Activated CD4-positive, alpha-beta T cell treated with anti-CD3 and anti-CD28 coated beads for 36 hours (primary cell): ENCODE data around the gene ADAM22. TPM values are rescaled to one million over a fixed set of nuclear protein-coding genes. Genes with fewer than 3 reads are reported as not detected.

ENCODE experiments used
- ATAC-seq: fragments of 200-7000 bp; cut with Tn5 transposase; one replicate; pipeline ENCODE4 v1.10.0; 2021; ENCODE audit warnings: mild to moderate bottlenecking, moderate library complexity
- CTCF ChIA-PET: fragments of 350-600 bp; sonication (Branson Sonifier 250); formaldehyde crosslinking; loops from one replicate; lab custom pipeline; 2021; ENCODE audit warnings: antibody characterized with exemption; lab: Charles Lee
- POLR2A ChIA-PET: fragments of 350-600 bp; sonication (Branson Sonifier 250); formaldehyde crosslinking; loops from one replicate; lab custom pipeline; 2021; ENCODE audit warnings: antibody characterized with exemption, inconsistent platforms; lab: Charles Lee
- DNase-seq: peaks from one replicate; pipeline ENCODE4 v3.0.0-alpha.2; 2020
- H3K27ac Mint-ChIP-seq: one replicate; pipeline ENCODE4 v1.8.0; 2021; ENCODE audit warnings: mixed read lengths
- H3K27me3 Mint-ChIP-seq: one replicate; pipeline ENCODE4 v1.8.0; 2021; ENCODE audit warnings: mixed read lengths
- H3K36me3 Mint-ChIP-seq: one replicate; pipeline ENCODE4 v1.8.0; 2021; ENCODE audit warnings: low read depth, mixed read lengths
- H3K4me1 Mint-ChIP-seq: one replicate; pipeline ENCODE4 v1.8.0; 2021; ENCODE audit warnings: mixed read lengths
- H3K4me3 Mint-ChIP-seq: one replicate; pipeline ENCODE4 v1.8.0; 2021; ENCODE audit warnings: mild to moderate bottlenecking, moderate library complexity, mixed read lengths
- H3K9me3 Mint-ChIP-seq: one replicate; pipeline ENCODE4 v1.8.0; 2021; ENCODE audit warnings: low read depth, mixed read lengths
- intact Hi-C, 2 experiments: fragments of 100-400 bp; cut with DNase I in 1 of 2; cut with micrococcal nuclease in 1 of 2; formaldehyde crosslinking; loops; one replicate each; pipeline versions ENCODE4 v1.14.2 to v1.15.1; 2022 to 2024; cut with DNase I, micrococcal nuclease
- total RNA-seq, 2 experiments: library from RNA; stranded (reverse); gene quantifications; one replicate each; pipeline ENCODE4 v1.2.3, GENCODE V29; 2021

ADAM22 gene
- total RNA-seq, 2 experiments from 2014 or later, result 1.1 to 1.8 TPM

DNA sequence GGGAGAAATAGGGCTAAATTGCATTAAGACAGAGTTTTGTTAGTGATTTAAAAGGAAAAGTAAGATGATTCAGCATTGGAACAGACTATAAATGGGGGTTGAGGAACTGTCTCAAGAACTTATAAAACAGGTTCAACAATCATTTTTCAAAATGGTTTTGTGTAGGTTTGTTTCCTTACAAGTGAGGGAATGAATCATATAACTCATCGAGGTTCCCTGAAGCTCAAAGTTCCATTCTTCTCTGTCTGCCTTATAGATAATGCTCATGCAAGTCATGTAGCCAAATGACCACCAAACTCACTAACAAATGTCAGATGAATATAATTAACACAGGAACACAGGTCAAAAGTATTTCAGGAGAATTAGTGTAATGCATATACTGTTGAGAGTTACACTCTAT lies 27.7 kb downstream of the ADAM22 start:
- Mint-ChIP-seq H3K9me3 (no peaks in the 10 kb centered on the region), H3K4me1 (no peaks in the 10 kb centered on the region), H3K36me3 (no peaks in the 10 kb centered on the region), H3K4me3 (no peak overlapping the region), H3K27me3 (no peaks in the 10 kb centered on the region), H3K27ac (no peak overlapping the region)
- no peak for ATAC-seq
- DNase-seq, result no peak
- intact Hi-C loops, result no loop called here
- CTCF ChIA-PET, result no interaction called here
- POLR2A ChIA-PET, result no interaction called here

DNA sequence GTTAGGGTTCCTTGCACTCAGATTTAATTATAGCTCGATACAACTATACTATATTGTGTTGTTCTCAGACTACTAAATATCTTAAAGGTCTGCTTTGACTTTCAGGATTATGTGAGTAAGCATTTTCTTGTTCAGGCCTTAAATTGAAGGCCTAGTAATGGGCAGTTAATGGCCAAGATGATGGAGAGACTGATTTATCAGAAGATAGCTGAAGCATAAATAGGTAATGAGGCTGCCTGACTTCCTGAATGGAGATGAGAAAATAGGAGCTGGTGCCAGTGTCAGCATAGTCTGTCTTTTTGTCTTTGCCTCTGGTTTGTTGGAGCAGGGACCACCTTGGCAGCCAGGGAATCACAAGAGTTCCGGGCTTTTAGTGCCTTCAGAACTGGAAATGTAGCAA lies 32.2 kb downstream of the ADAM22 start:
- DNase-seq (no peak), ATAC-seq (no peak)
- Mint-ChIP-seq H3K4me1 (no peaks in the 10 kb centered on the region), H3K36me3 (no peaks in the 10 kb centered on the region), H3K27me3 (no peaks in the 10 kb centered on the region), H3K4me3 (no peak overlapping the region), H3K27ac (no peak overlapping the region), H3K9me3 (no peaks in the 10 kb centered on the region)
- ChIA-PET POLR2A (interaction anchor here (0.6 kb wide), 1 partner anchor 757 kb away, joined by 3 read pairs; no protein-coding TSS in a partner anchor), CTCF (interaction anchor here (1.0 kb wide), 2 partner anchors 10 to 31 kb away, joined by 3 read pairs; no protein-coding TSS in a partner anchor)
- intact Hi-C loops, result no loop called here

DNA sequence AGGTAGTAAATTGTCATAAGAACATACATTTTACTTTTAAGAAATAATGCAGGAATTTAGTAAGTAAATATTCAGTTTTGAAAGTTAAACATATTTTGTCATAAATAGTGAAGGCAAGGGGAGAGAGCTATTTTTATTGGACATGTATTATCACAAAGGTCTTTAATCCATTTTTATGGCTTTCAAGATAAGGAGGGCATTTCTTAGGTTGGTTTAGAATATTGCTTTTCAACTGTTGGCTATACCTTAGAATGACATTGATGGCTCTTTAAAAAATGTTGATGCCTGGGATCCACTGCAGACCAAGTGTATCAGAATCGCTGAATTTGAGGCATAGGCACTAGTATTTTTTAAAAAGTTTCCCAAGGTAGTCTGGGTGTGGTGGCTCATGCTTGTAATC lies 34.0 kb downstream of the ADAM22 start:
- no peak overlapping the region for H3K4me3 Mint-ChIP-seq
- no peaks in the 10 kb centered on the region for H3K36me3 Mint-ChIP-seq
- no peak overlapping the region for H3K27ac Mint-ChIP-seq
- DNase-seq, result no peak
- H3K27me3 Mint-ChIP-seq, result no peaks in the 10 kb centered on the region
- intact Hi-C loops, result no loop called here
- no peaks in the 10 kb centered on the region for H3K4me1 Mint-ChIP-seq
- CTCF ChIA-PET, result no interaction called here
- ATAC-seq, result no peak
- H3K9me3 Mint-ChIP-seq, result no peaks in the 10 kb centered on the region
- POLR2A ChIA-PET, result no interaction called here

DNA sequence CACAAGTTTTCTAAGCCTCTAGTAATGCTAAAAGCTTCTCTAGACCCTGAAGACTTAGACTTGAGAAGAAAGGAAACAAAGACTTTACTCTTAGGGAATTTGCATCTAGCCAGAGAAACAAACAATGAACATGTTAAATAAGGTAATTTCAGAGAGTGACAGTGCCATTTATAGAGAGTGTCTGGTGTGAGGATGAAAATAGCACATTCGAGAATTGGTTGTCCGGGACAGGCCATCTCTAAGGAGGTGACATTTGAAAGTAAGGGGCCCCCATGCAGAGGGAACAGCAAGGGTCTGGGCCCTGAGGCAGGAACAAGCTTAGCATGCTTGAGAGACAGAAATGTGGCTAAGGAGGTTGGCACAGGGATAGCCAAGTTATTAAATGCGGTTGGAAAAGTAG lies 48.1 kb downstream of the ADAM22 start:
- ChIA-PET POLR2A (no interaction called here), CTCF (no interaction called here)
- ATAC-seq, result no peak
- DNase-seq, result no peak
- no peaks in the 10 kb centered on the region for H3K9me3 Mint-ChIP-seq
- no peak overlapping the region for H3K27ac Mint-ChIP-seq
- H3K36me3 Mint-ChIP-seq, result no peaks in the 10 kb centered on the region
- intact Hi-C loops, result no loop called here
- no peak overlapping the region for H3K4me3 Mint-ChIP-seq
- no peaks in the 10 kb centered on the region for H3K4me1 Mint-ChIP-seq
- H3K27me3 Mint-ChIP-seq, result no peaks in the 10 kb centered on the region

DNA sequence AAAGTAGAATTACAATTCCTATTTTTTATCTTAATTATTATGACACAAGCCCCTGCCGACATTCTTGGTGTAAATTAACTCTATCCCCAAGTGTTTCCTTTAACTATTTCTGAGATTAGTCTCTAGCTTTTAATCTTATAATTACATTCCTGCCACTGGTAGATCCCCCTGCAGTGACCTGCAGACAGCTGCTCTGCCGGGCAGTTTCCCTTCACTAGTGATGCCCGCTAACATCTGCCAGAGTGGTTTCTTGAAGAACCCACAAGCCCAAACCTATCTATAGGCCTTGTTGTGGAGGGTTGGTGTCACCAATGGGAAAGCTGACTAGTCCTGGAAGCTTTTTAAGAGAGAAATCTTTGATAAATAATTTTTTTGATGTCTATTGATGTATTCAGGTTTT lies 50.0 kb downstream of the ADAM22 start:
- ChIA-PET CTCF (interaction anchor here (1.3 kb wide), 1 partner anchor 9 kb away, joined by 3 read pairs; no protein-coding TSS in a partner anchor), POLR2A (no interaction called here)
- DNase-seq, result no peak
- no peak for ATAC-seq
- Mint-ChIP-seq H3K27ac (no peak overlapping the region), H3K36me3 (no peaks in the 10 kb centered on the region), H3K27me3 (no peaks in the 10 kb centered on the region), H3K9me3 (no peaks in the 10 kb centered on the region), H3K4me3 (no peak overlapping the region), H3K4me1 (no peaks in the 10 kb centered on the region)
- intact Hi-C loops, result no loop called here

DNA sequence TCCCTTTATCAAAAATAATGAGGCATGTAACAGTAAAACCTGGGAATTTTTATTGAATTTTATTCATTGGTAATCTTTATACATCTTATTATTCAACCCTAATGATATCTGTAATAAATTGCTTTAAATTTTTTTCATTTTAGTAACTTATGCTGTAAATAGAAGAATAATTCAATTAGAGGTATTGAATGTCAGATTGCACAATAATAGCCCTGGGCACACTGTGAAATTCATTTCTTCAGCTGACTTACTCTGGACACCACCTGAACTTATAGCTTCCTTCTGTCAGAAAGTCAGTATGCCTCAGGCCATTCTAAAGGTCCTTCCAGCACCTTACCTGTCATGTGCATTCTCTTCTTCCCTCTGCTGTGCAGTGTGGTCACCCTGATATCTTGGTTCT lies 59.2 kb downstream of the ADAM22 start:
- ATAC-seq, result no peak
- ChIA-PET CTCF (interaction anchor here (1.1 kb wide), 1 partner anchor 9 kb away, joined by 3 read pairs; no protein-coding TSS in a partner anchor), POLR2A (no interaction called here)
- DNase-seq, result no peak
- intact Hi-C loops, result no loop called here
- Mint-ChIP-seq H3K4me1 (no peaks in the 10 kb centered on the region), H3K9me3 (no peaks in the 10 kb centered on the region), H3K27me3 (no peaks in the 10 kb centered on the region), H3K27ac (no peak overlapping the region), H3K36me3 (no peaks in the 10 kb centered on the region), H3K4me3 (no peak overlapping the region)

DNA sequence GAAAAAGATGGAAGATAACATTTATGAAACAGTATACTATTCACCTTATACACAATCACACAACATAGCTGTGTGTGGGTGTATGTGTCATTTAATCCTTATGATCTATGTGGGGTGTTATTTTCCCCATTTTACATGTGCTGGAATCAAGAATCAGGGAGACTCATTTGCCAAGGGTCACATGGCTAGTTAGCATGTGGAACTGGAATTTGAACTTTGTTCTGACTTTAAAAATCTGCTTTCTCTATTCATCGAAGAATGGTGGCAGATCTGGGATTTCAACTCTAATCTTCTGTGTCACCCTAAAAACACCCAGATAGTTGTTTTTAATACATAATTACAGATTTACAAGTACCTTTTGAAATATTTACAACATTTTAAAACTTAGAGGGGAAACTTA lies 65.2 kb downstream of the ADAM22 start:
- no peaks in the 10 kb centered on the region for H3K4me1 Mint-ChIP-seq
- ChIA-PET CTCF (no interaction called here), POLR2A (no interaction called here)
- H3K27ac Mint-ChIP-seq, result no peak overlapping the region
- H3K36me3 Mint-ChIP-seq, result no peaks in the 10 kb centered on the region
- DNase-seq, result no peak
- intact Hi-C loops, result no loop called here
- no peaks in the 10 kb centered on the region for H3K27me3 Mint-ChIP-seq
- no peak for ATAC-seq
- H3K4me3 Mint-ChIP-seq, result no peak overlapping the region
- H3K9me3 Mint-ChIP-seq, result no peaks in the 10 kb centered on the region

DNA sequence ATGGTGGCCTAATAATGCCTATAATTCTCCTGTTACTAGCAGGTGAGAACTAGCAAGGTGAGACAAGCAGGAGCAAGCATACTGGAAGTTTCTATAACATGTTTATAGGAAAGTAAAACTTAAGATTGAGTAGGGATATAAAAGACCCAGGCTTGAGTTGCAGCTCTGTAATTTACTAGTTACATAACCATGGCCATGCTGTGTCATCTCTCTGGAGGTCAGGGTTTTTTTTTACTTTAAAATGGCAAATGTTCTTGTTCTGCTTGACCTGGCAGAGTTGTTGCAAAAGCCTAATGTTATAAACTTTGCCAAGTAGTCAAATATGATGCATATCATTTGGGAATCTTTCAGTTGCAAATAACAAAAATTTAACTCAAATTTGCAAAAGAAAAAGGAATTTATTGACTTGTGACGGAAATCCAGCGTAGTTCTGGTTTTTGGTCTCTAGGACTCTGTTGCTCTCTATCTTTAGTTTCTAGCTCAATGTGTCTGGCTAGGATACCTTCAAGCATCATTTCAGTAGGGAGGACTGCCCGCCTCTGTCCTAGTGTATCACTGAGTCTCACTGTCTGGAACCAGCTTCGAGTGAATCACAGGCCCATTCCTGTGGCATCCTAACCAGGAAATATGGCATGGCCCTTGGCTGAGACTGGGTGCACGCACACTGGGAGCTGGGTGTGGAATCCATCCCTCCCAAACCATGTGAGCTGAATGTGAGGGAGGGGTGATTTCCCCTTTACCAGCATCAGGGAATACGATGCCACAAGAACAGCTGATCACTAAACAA lies 67.9 kb downstream of the ADAM22 start:
- no peak overlapping the region for H3K4me3 Mint-ChIP-seq
- DNase-seq (no peak), ATAC-seq (no peak)
- H3K27me3 Mint-ChIP-seq, result no peaks in the 10 kb centered on the region
- intact Hi-C loops, result no loop called here
- H3K36me3 Mint-ChIP-seq, result no peaks in the 10 kb centered on the region
- POLR2A ChIA-PET, result no interaction called here
- no peaks in the 10 kb centered on the region for H3K9me3 Mint-ChIP-seq
- no peak overlapping the region for H3K27ac Mint-ChIP-seq
- H3K4me1 Mint-ChIP-seq, result no peaks in the 10 kb centered on the region
- CTCF ChIA-PET, result no interaction called here

DNA sequence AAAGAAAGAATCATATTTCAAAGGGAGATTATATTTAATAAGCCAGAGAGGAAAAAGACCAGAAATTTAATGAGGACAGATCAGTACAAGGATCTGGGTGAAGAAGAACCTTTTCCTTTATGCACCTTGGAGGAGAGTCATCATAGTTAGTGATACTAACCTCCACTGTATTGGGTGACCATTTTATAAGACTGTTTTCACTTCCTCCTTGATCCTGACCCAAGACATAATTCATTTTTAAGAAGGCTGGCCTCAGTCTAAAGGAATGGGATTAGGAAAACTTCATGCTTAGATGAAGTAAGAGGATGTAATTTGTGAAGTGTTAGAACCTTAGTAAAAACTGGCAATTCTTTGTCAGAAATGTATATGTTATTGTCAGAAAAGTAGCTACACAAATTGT lies 68.6 kb downstream of the ADAM22 start:
- Mint-ChIP-seq H3K4me3 (no peak overlapping the region), H3K4me1 (no peaks in the 10 kb centered on the region), H3K36me3 (no peaks in the 10 kb centered on the region), H3K27me3 (no peaks in the 10 kb centered on the region), H3K27ac (no peak overlapping the region), H3K9me3 (no peaks in the 10 kb centered on the region)
- ChIA-PET CTCF (no interaction called here), POLR2A (no interaction called here)
- ATAC-seq (no peak), DNase-seq (no peak)
- intact Hi-C loops, result no loop called here

DNA sequence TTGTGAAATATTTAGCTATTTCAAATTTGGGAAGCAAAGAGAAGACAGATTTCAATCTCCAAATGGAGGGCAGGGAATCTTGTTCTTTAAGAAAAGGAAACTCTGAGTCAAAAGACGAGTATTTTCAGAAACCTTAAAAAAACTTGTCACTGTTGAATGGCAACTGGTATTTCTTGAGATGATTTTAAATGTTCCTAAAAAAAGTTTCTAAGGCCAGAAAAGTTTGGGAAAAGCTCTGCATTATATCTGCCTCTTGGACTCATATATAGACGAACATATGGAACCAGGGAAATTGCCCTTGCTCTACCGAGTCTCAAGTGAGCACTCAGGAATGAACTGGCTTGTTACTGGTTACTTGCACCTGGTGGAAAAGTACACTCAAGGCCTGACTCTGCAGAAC lies 69.5 kb downstream of the ADAM22 start:
- H3K36me3 Mint-ChIP-seq, result no peaks in the 10 kb centered on the region
- H3K27me3 Mint-ChIP-seq, result no peaks in the 10 kb centered on the region
- H3K4me1 Mint-ChIP-seq, result no peaks in the 10 kb centered on the region
- H3K27ac Mint-ChIP-seq, result no peak overlapping the region
- ATAC-seq (no peak), DNase-seq (no peak)
- no peaks in the 10 kb centered on the region for H3K9me3 Mint-ChIP-seq
- no peak overlapping the region for H3K4me3 Mint-ChIP-seq
- CTCF ChIA-PET, result interaction anchor here (0.6 kb wide), 1 partner anchor 246 kb away, joined by 3 read pairs; no protein-coding TSS in a partner anchor
- POLR2A ChIA-PET, result no interaction called here
- intact Hi-C loops, result no loop called here

DNA sequence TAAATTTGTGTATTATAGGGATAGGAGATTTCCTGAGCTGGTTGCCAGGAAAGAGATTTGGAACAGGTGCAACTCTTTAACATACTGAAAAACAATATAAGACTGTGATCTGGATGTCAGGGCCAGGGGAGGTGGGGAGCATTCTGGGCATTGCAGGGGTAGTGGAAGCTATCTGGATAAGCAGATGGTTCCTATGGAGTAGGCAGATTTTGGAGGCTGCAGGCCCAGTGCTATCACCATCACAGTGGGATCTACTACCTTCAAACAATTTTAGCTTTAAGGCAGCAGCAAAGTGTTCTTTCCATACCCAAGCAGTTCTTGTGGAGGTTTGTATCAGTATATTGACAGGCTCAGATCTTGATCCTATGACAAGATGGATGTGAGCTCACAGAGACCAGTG lies 71.1 kb downstream of the ADAM22 start:
- ChIA-PET CTCF (no interaction called here), POLR2A (no interaction called here)
- H3K27ac Mint-ChIP-seq, result no peak overlapping the region
- no peaks in the 10 kb centered on the region for H3K27me3 Mint-ChIP-seq
- intact Hi-C loops, result no loop called here
- no peak for ATAC-seq
- H3K9me3 Mint-ChIP-seq, result no peaks in the 10 kb centered on the region
- H3K36me3 Mint-ChIP-seq, result no peaks in the 10 kb centered on the region
- no peak for DNase-seq
- H3K4me1 Mint-ChIP-seq, result no peaks in the 10 kb centered on the region
- no peak overlapping the region for H3K4me3 Mint-ChIP-seq

DNA sequence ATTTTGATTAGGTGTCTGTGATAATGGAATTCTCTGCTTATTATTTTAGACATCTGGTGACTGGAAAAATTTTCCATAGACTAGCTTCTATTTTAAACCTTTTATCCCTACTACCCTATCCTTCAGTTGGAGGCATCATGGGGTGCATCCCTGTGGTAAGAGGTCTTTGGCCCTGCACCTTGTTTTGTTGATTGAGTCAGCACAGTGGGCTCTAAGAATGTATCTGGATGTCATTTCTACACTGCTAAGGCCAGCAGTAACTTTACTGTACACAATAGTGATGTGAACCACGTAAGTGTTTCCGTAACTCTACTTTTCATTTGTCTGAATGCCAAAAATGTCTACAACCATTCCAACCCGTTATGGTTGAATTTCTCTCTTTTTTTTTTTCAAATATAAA lies 75.6 kb downstream of the ADAM22 start:
- no peak overlapping the region for H3K27ac Mint-ChIP-seq
- ATAC-seq (no peak), DNase-seq (no peak)
- H3K36me3 Mint-ChIP-seq, result no peaks in the 10 kb centered on the region
- H3K9me3 Mint-ChIP-seq, result no peaks in the 10 kb centered on the region
- H3K4me1 Mint-ChIP-seq, result no peaks in the 10 kb centered on the region
- CTCF ChIA-PET, result no interaction called here
- no peaks in the 10 kb centered on the region for H3K27me3 Mint-ChIP-seq
- intact Hi-C loops, result no loop called here
- no peak overlapping the region for H3K4me3 Mint-ChIP-seq
- POLR2A ChIA-PET, result no interaction called here
